WTC11 (cell line): ENCODE data around the gene ZNF683. TPM values are rescaled to one million over a fixed set of nuclear protein-coding genes. Genes with fewer than 3 reads are reported as not detected.

ENCODE experiments used
- ATAC-seq: fragments of 200-7000 bp; cut with Tn5 transposase; 2 replicates; pipeline ENCODE4 v1.10.0; 2021; ENCODE audit warnings: mild to moderate bottlenecking, moderate library complexity
- CTCF ChIA-PET: fragments of 300-600 bp; sonication (Branson Sonifier 250); formaldehyde crosslinking; loops from one replicate; lab custom pipeline; 2021; ENCODE audit warnings: antibody characterized with exemption; lab: Charles Lee
- POLR2A ChIA-PET: fragments of 350-600 bp; sonication (Branson Sonifier 250); formaldehyde crosslinking; loops from one replicate; lab custom pipeline; 2021; ENCODE audit warnings: antibody characterized with exemption; lab: Charles Lee
- DNase-seq: peaks from one replicate; pipeline ENCODE4 v3.0.0; 2021; ENCODE audit warnings: low spot score
- H3K27ac Mint-ChIP-seq: 2 replicates; pipeline ENCODE4 v1.8.0; 2021; ENCODE audit warnings: mixed read lengths
- H3K27me3 Mint-ChIP-seq: 2 replicates; pipeline ENCODE4 v1.8.0; 2021; ENCODE audit warnings: low read depth, mild to moderate bottlenecking, moderate library complexity, mixed read lengths
- H3K36me3 Mint-ChIP-seq: 2 replicates; pipeline ENCODE4 v1.8.0; 2021; ENCODE audit warnings: mixed read lengths
- H3K4me1 Mint-ChIP-seq: 2 replicates; pipeline ENCODE4 v1.8.0; 2022; ENCODE audit warnings: mixed read lengths
- H3K4me3 Mint-ChIP-seq: 2 replicates; pipeline ENCODE4 v1.8.0; 2021; ENCODE audit warnings: mild to moderate bottlenecking, moderate library complexity, mixed read lengths
- H3K9me3 Mint-ChIP-seq: 2 replicates; pipeline ENCODE4 v1.8.0; 2021; ENCODE audit warnings: mixed read lengths
- ATF1 ChIP-seq: sonication (generic); formaldehyde crosslinking; IDR thresholded peaks from 2 replicates; pipeline ENCODE4 v1.8.1; 2023; ENCODE audit warnings: mild to moderate bottlenecking, moderate library complexity, missing genetic modification reagents
- ATF3 ChIP-seq: sonication (generic); formaldehyde crosslinking; conservative IDR thresholded peaks from 2 replicates; pipeline ENCODE4 v1.8.1; 2022; ENCODE audit warnings: mild to moderate bottlenecking, missing genetic modification reagents
- E2F4 ChIP-seq: sonication (generic); formaldehyde crosslinking; IDR thresholded peaks from 2 replicates; pipeline ENCODE4 v1.8.1; 2022; ENCODE audit warnings: low read depth, mild to moderate bottlenecking, moderate library complexity, missing genetic modification reagents, borderline replicate concordance
- ELF4 ChIP-seq: sonication (generic); formaldehyde crosslinking; IDR thresholded peaks from 2 replicates; pipeline ENCODE4 v1.8.1; 2022; ENCODE audit warnings: low read depth, mild to moderate bottlenecking, moderate library complexity, missing genetic modification reagents
- FOXP4 ChIP-seq: sonication (generic); formaldehyde crosslinking; IDR thresholded peaks from 2 replicates; pipeline ENCODE4 v1.8.0; 2022; ENCODE audit warnings: mild to moderate bottlenecking, missing genetic modification reagents
- IRF2 ChIP-seq: sonication (generic); formaldehyde crosslinking; IDR thresholded peaks from 2 replicates; pipeline ENCODE4 v1.8.0; 2022; ENCODE audit warnings: low read depth, missing genetic modification reagents, borderline replicate concordance
- JUN ChIP-seq: sonication (generic); formaldehyde crosslinking; IDR thresholded peaks from 2 replicates; pipeline ENCODE4 v1.8.0; 2023; ENCODE audit warnings: mild to moderate bottlenecking, missing genetic modification reagents
- NFATC4 ChIP-seq: fragments of 250-450 bp; sonication (Bioruptor Pico); IDR thresholded peaks from 2 replicates; pipeline ENCODE4 v1.9.0; 2021; ENCODE audit warnings: mild to moderate bottlenecking
- NFYB ChIP-seq: sonication (generic); formaldehyde crosslinking; conservative IDR thresholded peaks from 2 replicates; pipeline ENCODE4 v1.8.0; 2022; ENCODE audit warnings: low read depth, missing genetic modification reagents
- TEAD4 ChIP-seq: sonication (generic); formaldehyde crosslinking; IDR thresholded peaks from 2 replicates; pipeline ENCODE4 v1.8.0; 2022; ENCODE audit warnings: mild to moderate bottlenecking, missing genetic modification reagents
- ZBTB21 ChIP-seq: sonication (generic); formaldehyde crosslinking; IDR thresholded peaks from 2 replicates; pipeline ENCODE4 v1.8.1; 2023; ENCODE audit warnings: mild to moderate bottlenecking, missing genetic modification reagents, borderline replicate concordance
- ZNF232 ChIP-seq: sonication (generic); formaldehyde crosslinking; IDR thresholded peaks from 2 replicates; pipeline ENCODE4 v1.8.0; 2022; ENCODE audit warnings: mild to moderate bottlenecking, missing genetic modification reagents
- ZNF416 ChIP-seq: fragments of 250-450 bp; sonication (Bioruptor Pico); IDR thresholded peaks from 2 replicates; pipeline ENCODE4 v1.9.0; 2021; ENCODE audit warnings: mild to moderate bottlenecking, inconsistent platforms
- ZNF671 ChIP-seq: fragments of 250-450 bp; sonication (Bioruptor Pico); IDR thresholded peaks from 2 replicates; pipeline ENCODE4 v1.8.0; 2021; ENCODE audit warnings: mild to moderate bottlenecking
- total RNA-seq: library from RNA; stranded (reverse); gene quantifications from 3 replicates; pipeline ENCODE4 v1.2.3, GENCODE V29; 2021
- TF ChIP-seq, protein P1 (sequence below): sonication (generic); formaldehyde crosslinking; IDR thresholded peaks from 2 replicates; pipeline ENCODE4 v1.8.0; 2022; ENCODE audit warnings: mild to moderate bottlenecking, missing genetic modification reagents
- TF ChIP-seq, protein P2 (sequence below): sonication (generic); formaldehyde crosslinking; IDR thresholded peaks from 2 replicates; pipeline ENCODE4 v1.8.0; 2023; ENCODE audit warnings: mild to moderate bottlenecking, missing genetic modification reagents
- TF ChIP-seq, protein P3 (sequence below): sonication (generic); formaldehyde crosslinking; IDR thresholded peaks from 2 replicates; pipeline ENCODE4 v1.8.0; 2022; ENCODE audit warnings: missing genetic modification reagents
- TF ChIP-seq, protein P4 (sequence below): sonication (generic); formaldehyde crosslinking; IDR thresholded peaks from 2 replicates; pipeline ENCODE4 v1.8.0; 2023; ENCODE audit warnings: missing genetic modification reagents, mild to moderate bottlenecking, borderline replicate concordance
- TF ChIP-seq, protein P5 (sequence below): fragments of 250-450 bp; sonication (Bioruptor Pico); IDR thresholded peaks from 2 replicates; pipeline ENCODE4 v1.8.0; 2021; ENCODE audit warnings: mild to moderate bottlenecking

ZNF683 gene
- total RNA-seq, 1 experiment from 2014 or later = not detected

- TF ChIP-seq, protein P1, sequence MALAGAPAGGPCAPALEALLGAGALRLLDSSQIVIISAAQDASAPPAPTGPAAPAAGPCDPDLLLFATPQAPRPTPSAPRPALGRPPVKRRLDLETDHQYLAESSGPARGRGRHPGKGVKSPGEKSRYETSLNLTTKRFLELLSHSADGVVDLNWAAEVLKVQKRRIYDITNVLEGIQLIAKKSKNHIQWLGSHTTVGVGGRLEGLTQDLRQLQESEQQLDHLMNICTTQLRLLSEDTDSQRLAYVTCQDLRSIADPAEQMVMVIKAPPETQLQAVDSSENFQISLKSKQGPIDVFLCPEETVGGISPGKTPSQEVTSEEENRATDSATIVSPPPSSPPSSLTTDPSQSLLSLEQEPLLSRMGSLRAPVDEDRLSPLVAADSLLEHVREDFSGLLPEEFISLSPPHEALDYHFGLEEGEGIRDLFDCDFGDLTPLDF (CRISPR knock-in tag) = no peak
- TF ChIP-seq E2F4 (CRISPR knock-in tag) (no peak), ZNF671 (no peak), JUN (CRISPR knock-in tag) (no peak)
Measured at GRCh38 chr1:26384076-26384475, 11.5 kb upstream of the ZNF683 start (continued).

DNA sequence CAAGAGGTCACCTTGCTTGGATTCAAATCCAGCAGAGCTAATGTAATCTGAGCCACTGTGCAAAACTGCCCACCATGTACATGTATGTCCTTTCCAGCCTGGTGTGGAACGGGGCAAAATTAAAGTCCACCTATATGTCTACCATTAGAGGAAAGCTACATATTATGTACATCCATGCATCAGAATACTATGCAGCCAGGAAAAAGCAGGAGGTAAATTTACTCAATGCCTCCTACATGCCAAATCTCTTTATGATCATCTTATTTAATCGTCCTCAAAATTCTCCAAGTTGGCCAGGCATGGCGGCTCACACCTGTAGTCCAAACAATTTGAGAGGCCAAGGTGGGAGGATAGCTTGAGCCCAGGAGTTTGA, 6.3 kb upstream of the ZNF683 start:
- Mint-ChIP-seq H3K4me3 (no peak overlapping the region), H3K9me3 (no peaks in the 10 kb centered on the region; the same call in 1 of the 2 replicates), H3K27ac (no peak overlapping the region), H3K36me3 (no peaks in the 10 kb centered on the region), H3K27me3 (no peaks in the 10 kb centered on the region; the same call in 1 of the 2 replicates), H3K4me1 (peaks cover 17% of the 10 kb centered on the region)
- CTCF ChIA-PET = interaction anchor here (0.6 to 2.0 kb wide), 3 partner anchors 38 to 104 kb away, joined by 3 to 9 read pairs (median 5); no protein-coding TSS in a partner anchor
- DNase-seq (no peak), ATAC-seq (no peak)
- POLR2A ChIA-PET = interaction anchor here (0.5 kb wide), 1 partner anchor 391 kb away, joined by 3 read pairs; no protein-coding TSS in a partner anchor
- TF ChIP-seq ATF3 (CRISPR knock-in tag) (no peak), IRF2 (CRISPR knock-in tag) (no peak), FOXP4 (no peak), ZNF416 (no peak), ZNF232 (CRISPR knock-in tag) (no peak), NFYB (no peak), ZBTB21 (CRISPR knock-in tag) (no peak), ELF4 (CRISPR knock-in tag) (no peak), JUN (CRISPR knock-in tag) (no peak), ATF1 (CRISPR knock-in tag) (no peak), TEAD4 (CRISPR knock-in tag) (no peak), NFATC4 (no peak)
- TF ChIP-seq, protein P2, sequence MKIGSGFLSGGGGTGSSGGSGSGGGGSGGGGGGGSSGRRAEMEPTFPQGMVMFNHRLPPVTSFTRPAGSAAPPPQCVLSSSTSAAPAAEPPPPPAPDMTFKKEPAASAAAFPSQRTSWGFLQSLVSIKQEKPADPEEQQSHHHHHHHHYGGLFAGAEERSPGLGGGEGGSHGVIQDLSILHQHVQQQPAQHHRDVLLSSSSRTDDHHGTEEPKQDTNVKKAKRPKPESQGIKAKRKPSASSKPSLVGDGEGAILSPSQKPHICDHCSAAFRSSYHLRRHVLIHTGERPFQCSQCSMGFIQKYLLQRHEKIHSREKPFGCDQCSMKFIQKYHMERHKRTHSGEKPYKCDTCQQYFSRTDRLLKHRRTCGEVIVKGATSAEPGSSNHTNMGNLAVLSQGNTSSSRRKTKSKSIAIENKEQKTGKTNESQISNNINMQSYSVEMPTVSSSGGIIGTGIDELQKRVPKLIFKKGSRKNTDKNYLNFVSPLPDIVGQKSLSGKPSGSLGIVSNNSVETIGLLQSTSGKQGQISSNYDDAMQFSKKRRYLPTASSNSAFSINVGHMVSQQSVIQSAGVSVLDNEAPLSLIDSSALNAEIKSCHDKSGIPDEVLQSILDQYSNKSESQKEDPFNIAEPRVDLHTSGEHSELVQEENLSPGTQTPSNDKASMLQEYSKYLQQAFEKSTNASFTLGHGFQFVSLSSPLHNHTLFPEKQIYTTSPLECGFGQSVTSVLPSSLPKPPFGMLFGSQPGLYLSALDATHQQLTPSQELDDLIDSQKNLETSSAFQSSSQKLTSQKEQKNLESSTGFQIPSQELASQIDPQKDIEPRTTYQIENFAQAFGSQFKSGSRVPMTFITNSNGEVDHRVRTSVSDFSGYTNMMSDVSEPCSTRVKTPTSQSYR (CRISPR knock-in tag) = no peak
- TF ChIP-seq, protein P3, sequence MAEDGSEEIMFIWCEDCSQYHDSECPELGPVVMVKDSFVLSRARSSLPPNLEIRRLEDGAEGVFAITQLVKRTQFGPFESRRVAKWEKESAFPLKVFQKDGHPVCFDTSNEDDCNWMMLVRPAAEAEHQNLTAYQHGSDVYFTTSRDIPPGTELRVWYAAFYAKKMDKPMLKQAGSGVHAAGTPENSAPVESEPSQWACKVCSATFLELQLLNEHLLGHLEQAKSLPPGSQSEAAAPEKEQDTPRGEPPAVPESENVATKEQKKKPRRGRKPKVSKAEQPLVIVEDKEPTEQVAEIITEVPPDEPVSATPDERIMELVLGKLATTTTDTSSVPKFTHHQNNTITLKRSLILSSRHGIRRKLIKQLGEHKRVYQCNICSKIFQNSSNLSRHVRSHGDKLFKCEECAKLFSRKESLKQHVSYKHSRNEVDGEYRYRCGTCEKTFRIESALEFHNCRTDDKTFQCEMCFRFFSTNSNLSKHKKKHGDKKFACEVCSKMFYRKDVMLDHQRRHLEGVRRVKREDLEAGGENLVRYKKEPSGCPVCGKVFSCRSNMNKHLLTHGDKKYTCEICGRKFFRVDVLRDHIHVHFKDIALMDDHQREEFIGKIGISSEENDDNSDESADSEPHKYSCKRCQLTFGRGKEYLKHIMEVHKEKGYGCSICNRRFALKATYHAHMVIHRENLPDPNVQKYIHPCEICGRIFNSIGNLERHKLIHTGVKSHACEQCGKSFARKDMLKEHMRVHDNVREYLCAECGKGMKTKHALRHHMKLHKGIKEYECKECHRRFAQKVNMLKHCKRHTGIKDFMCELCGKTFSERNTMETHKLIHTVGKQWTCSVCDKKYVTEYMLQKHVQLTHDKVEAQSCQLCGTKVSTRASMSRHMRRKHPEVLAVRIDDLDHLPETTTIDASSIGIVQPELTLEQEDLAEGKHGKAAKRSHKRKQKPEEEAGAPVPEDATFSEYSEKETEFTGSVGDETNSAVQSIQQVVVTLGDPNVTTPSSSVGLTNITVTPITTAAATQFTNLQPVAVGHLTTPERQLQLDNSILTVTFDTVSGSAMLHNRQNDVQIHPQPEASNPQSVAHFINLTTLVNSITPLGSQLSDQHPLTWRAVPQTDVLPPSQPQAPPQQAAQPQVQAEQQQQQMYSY (CRISPR knock-in tag) = no peak
- TF ChIP-seq, protein P4, sequence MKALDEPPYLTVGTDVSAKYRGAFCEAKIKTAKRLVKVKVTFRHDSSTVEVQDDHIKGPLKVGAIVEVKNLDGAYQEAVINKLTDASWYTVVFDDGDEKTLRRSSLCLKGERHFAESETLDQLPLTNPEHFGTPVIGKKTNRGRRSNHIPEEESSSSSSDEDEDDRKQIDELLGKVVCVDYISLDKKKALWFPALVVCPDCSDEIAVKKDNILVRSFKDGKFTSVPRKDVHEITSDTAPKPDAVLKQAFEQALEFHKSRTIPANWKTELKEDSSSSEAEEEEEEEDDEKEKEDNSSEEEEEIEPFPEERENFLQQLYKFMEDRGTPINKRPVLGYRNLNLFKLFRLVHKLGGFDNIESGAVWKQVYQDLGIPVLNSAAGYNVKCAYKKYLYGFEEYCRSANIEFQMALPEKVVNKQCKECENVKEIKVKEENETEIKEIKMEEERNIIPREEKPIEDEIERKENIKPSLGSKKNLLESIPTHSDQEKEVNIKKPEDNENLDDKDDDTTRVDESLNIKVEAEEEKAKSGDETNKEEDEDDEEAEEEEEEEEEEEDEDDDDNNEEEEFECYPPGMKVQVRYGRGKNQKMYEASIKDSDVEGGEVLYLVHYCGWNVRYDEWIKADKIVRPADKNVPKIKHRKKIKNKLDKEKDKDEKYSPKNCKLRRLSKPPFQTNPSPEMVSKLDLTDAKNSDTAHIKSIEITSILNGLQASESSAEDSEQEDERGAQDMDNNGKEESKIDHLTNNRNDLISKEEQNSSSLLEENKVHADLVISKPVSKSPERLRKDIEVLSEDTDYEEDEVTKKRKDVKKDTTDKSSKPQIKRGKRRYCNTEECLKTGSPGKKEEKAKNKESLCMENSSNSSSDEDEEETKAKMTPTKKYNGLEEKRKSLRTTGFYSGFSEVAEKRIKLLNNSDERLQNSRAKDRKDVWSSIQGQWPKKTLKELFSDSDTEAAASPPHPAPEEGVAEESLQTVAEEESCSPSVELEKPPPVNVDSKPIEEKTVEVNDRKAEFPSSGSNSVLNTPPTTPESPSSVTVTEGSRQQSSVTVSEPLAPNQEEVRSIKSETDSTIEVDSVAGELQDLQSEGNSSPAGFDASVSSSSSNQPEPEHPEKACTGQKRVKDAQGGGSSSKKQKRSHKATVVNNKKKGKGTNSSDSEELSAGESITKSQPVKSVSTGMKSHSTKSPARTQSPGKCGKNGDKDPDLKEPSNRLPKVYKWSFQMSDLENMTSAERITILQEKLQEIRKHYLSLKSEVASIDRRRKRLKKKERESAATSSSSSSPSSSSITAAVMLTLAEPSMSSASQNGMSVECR (CRISPR knock-in tag) = no peak
- TF ChIP-seq, protein P5, sequence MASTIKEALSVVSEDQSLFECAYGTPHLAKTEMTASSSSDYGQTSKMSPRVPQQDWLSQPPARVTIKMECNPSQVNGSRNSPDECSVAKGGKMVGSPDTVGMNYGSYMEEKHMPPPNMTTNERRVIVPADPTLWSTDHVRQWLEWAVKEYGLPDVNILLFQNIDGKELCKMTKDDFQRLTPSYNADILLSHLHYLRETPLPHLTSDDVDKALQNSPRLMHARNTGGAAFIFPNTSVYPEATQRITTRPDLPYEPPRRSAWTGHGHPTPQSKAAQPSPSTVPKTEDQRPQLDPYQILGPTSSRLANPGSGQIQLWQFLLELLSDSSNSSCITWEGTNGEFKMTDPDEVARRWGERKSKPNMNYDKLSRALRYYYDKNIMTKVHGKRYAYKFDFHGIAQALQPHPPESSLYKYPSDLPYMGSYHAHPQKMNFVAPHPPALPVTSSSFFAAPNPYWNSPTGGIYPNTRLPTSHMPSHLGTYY (CRISPR knock-in tag) = no peak
